OCI-LY7 (cell line): ENCODE measurements around the gene SYNCRIP. TPM values are rescaled to one million over a fixed set of nuclear protein-coding genes. Genes with fewer than 3 reads are reported as not detected.

ENCODE experiments used
- BruUV-seq: library from RNA; stranded (reverse); fragments of 400-500 nt; replicated peaks from 2 replicates; lab custom pipeline; 2021; lab: Mats Ljungman, UMichigan
- CTCF ChIA-PET: fragments of 300-600 bp; sonication (Branson Sonifier 250); formaldehyde crosslinking; loops from one replicate; lab custom pipeline; 2022; ENCODE audit warnings: antibody characterized with exemption; ENCODE audit not compliant: unreplicated experiment; lab: Charles Lee
- POLR2A ChIA-PET: fragments of 300-600 bp; sonication (Branson Sonifier 250); formaldehyde crosslinking; loops from one replicate; lab custom pipeline; 2022; ENCODE audit warnings: antibody characterized with exemption; lab: Charles Lee
- DNase-seq: peaks from one replicate; pipeline ENCODE4 v3.0.0-alpha.2; 2015; ENCODE audit warnings: low spot score
- H2AFZ ChIP-seq: fragments of 200-600 bp; sonication (generic), shearing (Covaris generic); 2 replicates; pipeline ENCODE4 v1.6.1; 2014; ENCODE audit warnings: mild to moderate bottlenecking, antibody characterized with exemption, low read length, moderate library complexity
- H3K27ac ChIP-seq: fragments of 200-600 bp; sonication (generic); 2 replicates; pipeline ENCODE4 v1.5.1; 2014; ENCODE audit warnings: mixed run types, low read depth, mild to moderate bottlenecking, moderate library complexity, low read length, inconsistent platforms; ENCODE audit not compliant: poor library complexity, severe bottlenecking
- H3K36me3 ChIP-seq: fragments of 200-600 bp; sonication (generic); 2 replicates; pipeline ENCODE4 v1.6.1; 2014; ENCODE audit warnings: mild to moderate bottlenecking, antibody characterized with exemption, low read length, moderate library complexity, mixed read lengths; ENCODE audit not compliant: insufficient read depth
- H3K4me1 ChIP-seq: fragments of 200-600 bp; sonication (generic); 2 replicates; pipeline ENCODE4 v1.5.1; 2014; ENCODE audit warnings: mild to moderate bottlenecking, low read length; ENCODE audit not compliant: insufficient read depth, poor library complexity, severe bottlenecking
- H3K4me2 ChIP-seq: fragments of 200-600 bp; sonication (generic); 2 replicates; pipeline ENCODE4 v1.6.1; 2014; ENCODE audit warnings: mild to moderate bottlenecking, low read length
- H3K4me3 ChIP-seq: fragments of 200-600 bp; sonication (generic); 2 replicates; pipeline ENCODE4 v1.5.1; 2014; ENCODE audit warnings: mild to moderate bottlenecking, low read depth, low read length; ENCODE audit not compliant: poor library complexity, severe bottlenecking
- H3K79me2 ChIP-seq: fragments of 200-600 bp; sonication (generic); 2 replicates; pipeline ENCODE4 v1.6.1; 2016; ENCODE audit warnings: low read depth, mild to moderate bottlenecking, low read length, moderate library complexity, mixed read lengths; ENCODE audit not compliant: insufficient read depth
- H3K9me2 ChIP-seq: fragments of 200-600 bp; sonication (generic); 2 replicates; pipeline ENCODE4 v1.6.1; 2016; ENCODE audit warnings: mild to moderate bottlenecking, low read length, mixed read lengths; ENCODE audit not compliant: insufficient read depth
- H3K9me3 ChIP-seq: fragments of 200-600 bp; sonication (generic); 2 replicates; pipeline ENCODE4 v1.6.1; 2014; ENCODE audit warnings: mild to moderate bottlenecking, mixed run types, low read length, mixed read lengths
- H4K20me1 ChIP-seq: fragments of 200-600 bp; sonication (generic); 2 replicates; pipeline ENCODE4 v1.6.1; 2014; ENCODE audit warnings: mild to moderate bottlenecking, antibody characterized with exemption, low read length, moderate library complexity, mixed read lengths; ENCODE audit not compliant: insufficient read depth
- CTCF ChIP-seq: fragments of 200-600 bp; sonication (generic); conservative IDR thresholded peaks from 2 replicates; pipeline ENCODE4 v1.5.1; 2014; ENCODE audit warnings: mild to moderate bottlenecking, antibody characterized with exemption, low read length, moderate library complexity, mixed read lengths
- EZH2phosphoT487 ChIP-seq: fragments of 200-600 bp; sonication (generic); IDR thresholded peaks from 2 replicates; pipeline ENCODE4 v1.6.1; 2018; ENCODE audit warnings: low read depth, borderline replicate concordance, mild to moderate bottlenecking, mixed run types, antibody characterized with exemption, low read length, moderate library complexity, mixed read lengths
- intact Hi-C: fragments of 100-400 bp; cut with micrococcal nuclease; formaldehyde crosslinking; loops from one replicate; pipeline ENCODE4 v1.10.0; 2022; ENCODE audit not compliant: unreplicated experiment
- total RNA-seq, 2 experiments: library from RNA; depleted of rRNA in 1 of 2; stranded (reverse); fragments of >200 nt in 1 of 2; shearing (Covaris generic) in 1 of 2; gene quantifications; 2 replicates each; pipeline ENCODE4 v1.2.3, GENCODE V29; 2014 to 2022

SYNCRIP gene
- total RNA-seq, 2 experiments from 2014 or later: 73.5 to 188 TPM

GRCh38 chr6:85690071-85690470 is 47.4 kb upstream of the SYNCRIP start:
- CTCF ChIA-PET: no interaction called here
- POLR2A ChIA-PET: no interaction called here
- TF ChIP-seq EZH2phosphoT487 (no peak), CTCF (no peak)
- no peak overlapping the region for H3K27ac ChIP-seq
- no peaks in the 10 kb centered on the region for H4K20me1 ChIP-seq
- H3K9me2 ChIP-seq: no peaks in the 10 kb centered on the region
- no peak overlapping the region for H3K4me3 ChIP-seq
- no peak overlapping the region for H3K4me2 ChIP-seq
- no peaks in the 10 kb centered on the region for H3K79me2 ChIP-seq
- no peaks in the 10 kb centered on the region for H3K9me3 ChIP-seq
- intact Hi-C loops: no loop called here
- no peak for DNase-seq
- no peaks in the 10 kb centered on the region for H3K4me1 ChIP-seq
- H2AFZ ChIP-seq: no peak overlapping the region
- H3K36me3 ChIP-seq: no peaks in the 10 kb centered on the region
- no TSS peak for BruUV-seq

GRCh38 chr6:85685713-85686112 is 43.0 kb upstream of the SYNCRIP start:
- TF ChIP-seq CTCF: no peak
- TF ChIP-seq EZH2phosphoT487: no peak
- H3K4me1 ChIP-seq: peaks cover under 1% of the 10 kb centered on the region
- no TSS peak for BruUV-seq
- intact Hi-C loops: no loop called here
- DNase-seq: no peak
- H3K79me2 ChIP-seq: peaks cover 15% of the 10 kb centered on the region; the same call in 1 of the 2 replicates
- no peaks in the 10 kb centered on the region for H3K9me2 ChIP-seq
- H3K4me3 ChIP-seq: no peak overlapping the region
- no peak overlapping the region for H3K4me2 ChIP-seq
- peaks cover 5% of the 10 kb centered on the region; the same call in 1 of the 2 replicates for H3K9me3 ChIP-seq
- H3K27ac ChIP-seq: no peak overlapping the region
- H3K36me3 ChIP-seq: peaks cover 7% of the 10 kb centered on the region; the same call in 1 of the 2 replicates
- no peak overlapping the region for H2AFZ ChIP-seq
- POLR2A ChIA-PET: no interaction called here
- CTCF ChIA-PET: no interaction called here
- no peaks in the 10 kb centered on the region for H4K20me1 ChIP-seq

GRCh38 chr6:85684809-85685171 is 42.1 kb upstream of the SYNCRIP start:
- DNase-seq: no peak
- Histone ChIP-seq H3K27ac (no peak overlapping the region), H3K4me1 (peaks cover 5% of the 10 kb centered on the region), H3K36me3 (peaks cover 7% of the 10 kb centered on the region; the same call in 1 of the 2 replicates), H3K9me3 (peaks cover 5% of the 10 kb centered on the region; the same call in 1 of the 2 replicates), H3K4me2 (no peak overlapping the region), H3K79me2 (peaks cover 24% of the 10 kb centered on the region), H4K20me1 (no peaks in the 10 kb centered on the region), H3K4me3 (no peak overlapping the region), H3K9me2 (no peaks in the 10 kb centered on the region), H2AFZ (no peak overlapping the region)
- BruUV-seq: no TSS peak
- ChIA-PET CTCF (no interaction called here), POLR2A (no interaction called here)
- TF ChIP-seq EZH2phosphoT487 (no peak), CTCF (no peak)
- intact Hi-C loops: no loop called here
